ENCODE measurements around the gene ASCC3.
"Not testable (repeated sequence)": the region's sequence is repeated elsewhere in the genome, so short reads cannot be mapped to it uniquely, and the experiment has no call there.

The ASCC3 gene

GRCh38 chr6:100663219-100663863 lies 217.8 kb downstream of the ASCC3 start:
- Mint-ChIP-seq H3K27me3 (ENCODE audit: low read depth) (no peaks in the 10 kb centered on the region), H3K4me1 (ENCODE audit: low read depth) (peaks cover 7% of the 10 kb centered on the region), H3K36me3 (ENCODE audit: low read depth) (peaks cover 7% of the 10 kb centered on the region), H3K9me3 (no peaks in the 10 kb centered on the region), H3K4me3 (no peak overlapping the region), H3K27ac (no peak overlapping the region)

GRCh38 chr6:100662264-100662663 lies 218.9 kb downstream of the ASCC3 start:
- H3K27ac Mint-ChIP-seq: no peak overlapping the region
- H3K4me1 Mint-ChIP-seq (ENCODE audit: low read depth): peaks cover 7% of the 10 kb centered on the region
- no peaks in the 10 kb centered on the region for H3K9me3 Mint-ChIP-seq
- H3K27me3 Mint-ChIP-seq (ENCODE audit: low read depth): no peaks in the 10 kb centered on the region
- peaks cover 7% of the 10 kb centered on the region for H3K36me3 Mint-ChIP-seq (ENCODE audit: low read depth)
- no peak overlapping the region for H3K4me3 Mint-ChIP-seq

GRCh38 chr6:100658486-100658885 lies 222.6 kb downstream of the ASCC3 start:
- no peaks in the 10 kb centered on the region for H3K27me3 Mint-ChIP-seq (ENCODE audit: low read depth)
- H3K36me3 Mint-ChIP-seq (ENCODE audit: low read depth): peaks cover 7% of the 10 kb centered on the region
- no peaks in the 10 kb centered on the region for H3K4me1 Mint-ChIP-seq (ENCODE audit: low read depth)
- H3K9me3 Mint-ChIP-seq: no peaks in the 10 kb centered on the region
- no peak overlapping the region for H3K27ac Mint-ChIP-seq
- no peak overlapping the region for H3K4me3 Mint-ChIP-seq

- Mint-ChIP-seq H3K4me3 (no peak overlapping the region), H3K4me1 (ENCODE audit: low read depth) (no peaks in the 10 kb centered on the region), H3K36me3 (ENCODE audit: low read depth) (peaks cover 5% of the 10 kb centered on the region), H3K9me3 (no peaks in the 10 kb centered on the region), H3K27ac (no peak overlapping the region), H3K27me3 (ENCODE audit: low read depth) (no peaks in the 10 kb centered on the region)
Measured at GRCh38 chr6:100657678-100658330, 223.3 kb downstream of the ASCC3 start.

- H3K27ac Mint-ChIP-seq; H3K4me1 Mint-ChIP-seq (ENCODE audit: low read depth); H3K4me3 Mint-ChIP-seq; H3K27me3 Mint-ChIP-seq (ENCODE audit: low read depth); H3K9me3 Mint-ChIP-seq: not testable (repeated sequence)
- peaks cover 44% of the 10 kb centered on the region for H3K36me3 Mint-ChIP-seq (ENCODE audit: low read depth)
Measured at GRCh38 chr6:100641147-100641546, 240.0 kb downstream of the ASCC3 start.

- peaks cover 17% of the 10 kb centered on the region for H3K36me3 Mint-ChIP-seq (ENCODE audit: low read depth)
- no peaks in the 10 kb centered on the region for H3K9me3 Mint-ChIP-seq
- no peak overlapping the region for H3K4me3 Mint-ChIP-seq
- H3K27me3 Mint-ChIP-seq (ENCODE audit: low read depth): no peaks in the 10 kb centered on the region
- H3K4me1 Mint-ChIP-seq (ENCODE audit: low read depth): no peaks in the 10 kb centered on the region
- no peak overlapping the region for H3K27ac Mint-ChIP-seq
Measured at GRCh38 chr6:100633096-100633777, 247.9 kb downstream of the ASCC3 start.

GRCh38 chr6:100630536-100630935 lies 250.6 kb downstream of the ASCC3 start:
- H3K9me3 Mint-ChIP-seq: no peaks in the 10 kb centered on the region
- peaks cover 9% of the 10 kb centered on the region for H3K36me3 Mint-ChIP-seq (ENCODE audit: low read depth)
- no peaks in the 10 kb centered on the region for H3K4me1 Mint-ChIP-seq (ENCODE audit: low read depth)
- H3K4me3 Mint-ChIP-seq: no peak overlapping the region
- no peaks in the 10 kb centered on the region for H3K27me3 Mint-ChIP-seq (ENCODE audit: low read depth)
- no peak overlapping the region for H3K27ac Mint-ChIP-seq

GRCh38 chr6:100627911-100628758 lies 253.0 kb downstream of the ASCC3 start:
- Mint-ChIP-seq H3K4me3 (no peak overlapping the region), H3K9me3 (no peaks in the 10 kb centered on the region), H3K27me3 (ENCODE audit: low read depth) (no peaks in the 10 kb centered on the region), H3K4me1 (ENCODE audit: low read depth) (no peaks in the 10 kb centered on the region), H3K27ac (no peak overlapping the region), H3K36me3 (ENCODE audit: low read depth) (peaks cover 18% of the 10 kb centered on the region)

GRCh38 chr6:100626721-100627120 lies 254.4 kb downstream of the ASCC3 start:
- peaks cover 25% of the 10 kb centered on the region for H3K36me3 Mint-ChIP-seq (ENCODE audit: low read depth)
- H3K27me3 Mint-ChIP-seq (ENCODE audit: low read depth): no peaks in the 10 kb centered on the region
- H3K9me3 Mint-ChIP-seq: peaks cover 7% of the 10 kb centered on the region
- no peak overlapping the region for H3K4me3 Mint-ChIP-seq
- no peaks in the 10 kb centered on the region for H3K4me1 Mint-ChIP-seq (ENCODE audit: low read depth)
- H3K27ac Mint-ChIP-seq: no peak overlapping the region

- Mint-ChIP-seq H3K36me3 (ENCODE audit: low read depth) (peaks cover 36% of the 10 kb centered on the region), H3K4me3 (no peak overlapping the region), H3K4me1 (ENCODE audit: low read depth) (no peaks in the 10 kb centered on the region), H3K27me3 (ENCODE audit: low read depth) (no peaks in the 10 kb centered on the region), H3K9me3 (peaks cover 11% of the 10 kb centered on the region), H3K27ac (no peak overlapping the region)
Measured at GRCh38 chr6:100622907-100623692, 258.0 kb downstream of the ASCC3 start.

GRCh38 chr6:100620085-100620840 lies 260.9 kb downstream of the ASCC3 start:
- Mint-ChIP-seq H3K27ac (no peak overlapping the region), H3K27me3 (ENCODE audit: low read depth) (no peaks in the 10 kb centered on the region), H3K9me3 (peaks cover 11% of the 10 kb centered on the region), H3K4me1 (ENCODE audit: low read depth) (no peaks in the 10 kb centered on the region), H3K4me3 (no peak overlapping the region), H3K36me3 (ENCODE audit: low read depth) (peaks cover 35% of the 10 kb centered on the region)

- Mint-ChIP-seq H3K4me3 (no peak overlapping the region), H3K36me3 (ENCODE audit: low read depth) (peaks cover 30% of the 10 kb centered on the region), H3K27me3 (ENCODE audit: low read depth) (no peaks in the 10 kb centered on the region), H3K27ac (no peak overlapping the region), H3K9me3 (peaks cover 11% of the 10 kb centered on the region), H3K4me1 (ENCODE audit: low read depth) (no peaks in the 10 kb centered on the region)
Measured at GRCh38 chr6:100618351-100618671, 262.8 kb downstream of the ASCC3 start.

- Mint-ChIP-seq H3K36me3 (ENCODE audit: low read depth) (peaks cover 28% of the 10 kb centered on the region), H3K4me3 (no peak overlapping the region), H3K27ac (no peak overlapping the region), H3K27me3 (ENCODE audit: low read depth) (no peaks in the 10 kb centered on the region), H3K4me1 (ENCODE audit: low read depth) (no peaks in the 10 kb centered on the region), H3K9me3 (peaks cover 11% of the 10 kb centered on the region)
Measured at GRCh38 chr6:100617633-100618350, 263.3 kb downstream of the ASCC3 start.

Measured in T-helper 1 cell treated with Interleukin-12 subunit alpha and Interleukin-12 subunit beta and Interleukin-4 antibody, amounts not matched to agents 30 μg/mL and 1 μg/mL, for 36 hours (primary cell).